ENCODE results near the gene HTD2.

Gene HTD2

GRCh38 chr3:58359621-58360020, 53.3 kb downstream of the HTD2 start:
- no peak for DNase-seq

- no peak for DNase-seq
Observed at GRCh38 chr3:58361866-58362265, 55.5 kb downstream of the HTD2 start.

- DNase-seq = no peak
Observed at GRCh38 chr3:58366699-58367098, 60.4 kb downstream of the HTD2 start.

- no peak for DNase-seq
Observed at GRCh38 chr3:58369038-58369437, 62.7 kb downstream of the HTD2 start.
